Left kidney (tissue), 2 donors: ENCODE data around the gene MPI. TPM values are rescaled to one million over a fixed set of nuclear protein-coding genes. Genes with fewer than 3 reads are reported as not detected.
A peak's percentile ranks its signal among the peaks of the same experiment; 100 is the strongest.
"Not testable (repeated sequence)": the region's sequence is repeated elsewhere in the genome, so short reads cannot be mapped to it uniquely, and the experiment has no call there.

Experiments
- DNase-seq: peaks from one replicate; pipeline ENCODE4 v3.0.0-alpha.2; 2013
- polyA plus RNA-seq: library from polyadenylated mRNA; unstranded; fragments of 120-200 nt; gene quantifications from one replicate; pipeline ENCODE4 v1.2.1, GENCODE V29; 2013; ENCODE audit not compliant: insufficient read length

MPI gene
- polyA plus RNA-seq, 1 donor, result 65.7 TPM

DNA sequence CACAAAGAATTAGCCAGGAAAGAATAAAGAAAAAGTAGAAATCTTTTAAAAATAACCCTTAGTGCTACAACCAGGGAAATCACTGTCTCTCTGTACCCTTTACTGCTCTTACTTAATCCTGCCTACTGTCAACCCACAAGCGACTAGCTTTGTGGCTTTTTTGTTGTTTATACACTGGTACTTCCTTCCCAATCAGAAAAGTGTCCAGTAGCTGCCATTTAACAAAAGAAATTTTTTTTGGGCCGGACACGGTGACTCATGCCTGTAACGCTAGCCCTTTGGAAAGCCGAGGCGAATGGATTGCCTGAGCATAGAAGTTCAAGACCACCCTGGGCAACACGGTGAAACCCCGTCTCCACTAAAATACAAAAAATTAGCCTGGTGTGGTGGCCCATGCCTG lies 30.6 kb downstream of the MPI start:
- DNase-seq, result no peak

DNA sequence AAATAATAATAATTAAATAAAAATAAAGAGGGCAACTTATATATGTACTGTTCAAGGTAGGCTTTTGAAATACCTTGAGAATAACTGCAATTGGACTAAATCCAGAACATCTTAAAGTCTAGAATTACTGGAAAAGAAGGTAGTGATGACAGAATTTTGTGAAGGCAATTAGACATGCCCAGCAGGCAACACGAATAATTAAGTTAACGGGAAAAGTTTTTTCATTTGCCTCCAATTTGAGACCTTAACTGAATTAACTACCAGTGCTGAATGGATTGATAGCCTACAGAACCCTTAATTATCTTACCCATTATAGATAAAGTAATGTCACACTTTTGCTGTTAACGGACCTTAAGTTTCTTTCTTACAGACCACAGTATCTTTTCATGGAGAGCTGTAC lies 34.7 kb downstream of the MPI start:
- DNase-seq, result no peak

DNA sequence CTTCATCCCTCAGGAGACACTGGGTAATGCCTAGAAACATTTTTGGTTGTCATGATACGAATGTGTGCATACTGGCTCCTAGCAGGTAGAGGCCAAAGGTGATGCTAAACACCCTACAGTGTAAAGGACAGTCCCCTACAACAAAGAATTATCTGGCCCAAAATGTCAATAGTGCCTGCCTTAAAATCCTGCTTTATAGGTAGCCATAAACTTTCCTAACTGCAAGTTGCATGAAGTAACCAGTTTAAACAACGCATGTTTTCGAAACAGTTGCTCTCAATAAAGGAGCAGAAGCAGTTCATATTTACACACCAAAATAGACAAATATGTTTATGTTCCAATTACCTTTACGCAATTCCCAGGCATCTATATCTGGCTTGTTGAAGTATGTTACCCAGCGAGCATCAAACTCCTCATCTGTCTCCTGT lies 38.9 kb downstream of the MPI start:
- DNase-seq, result no peak

DNA sequence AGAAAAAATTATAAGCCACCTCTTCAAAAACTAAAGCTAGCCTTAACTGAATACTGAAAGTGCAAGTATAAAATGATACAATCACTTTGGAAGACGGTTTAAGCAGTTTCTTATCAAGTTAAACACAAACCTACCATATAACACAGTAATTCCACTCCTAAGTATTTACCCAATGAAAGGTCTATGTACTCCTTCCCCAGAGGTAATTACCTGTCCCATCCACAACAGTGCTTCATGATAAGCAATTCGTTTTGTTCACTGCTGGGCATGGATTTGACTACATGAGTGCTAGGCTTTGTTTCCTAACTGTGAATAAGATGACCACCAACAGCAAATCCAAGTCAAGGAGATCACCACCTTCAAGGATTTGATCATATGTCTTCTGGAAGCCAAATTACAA lies 43.7 kb downstream of the MPI start:
- DNase-seq, result no peak

DNA sequence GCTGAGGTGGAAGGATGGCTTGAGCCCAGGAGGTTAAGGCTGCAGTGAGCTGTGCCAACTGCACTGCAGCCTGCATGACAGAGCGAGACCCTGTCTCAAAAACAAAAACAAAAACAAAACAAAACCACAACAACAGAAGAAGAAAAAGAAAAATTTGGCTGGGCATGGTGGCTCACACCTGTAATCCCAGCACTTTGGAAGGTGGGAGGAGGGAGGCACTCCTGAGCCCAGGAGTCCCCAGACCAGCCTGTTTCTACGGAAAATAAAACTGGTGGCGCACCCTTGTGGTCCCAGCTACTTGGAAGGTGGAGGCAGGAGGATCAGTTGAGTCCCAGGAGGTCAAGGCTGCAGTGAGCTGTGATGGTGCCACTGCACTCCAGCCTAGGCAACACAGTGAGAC lies 45.4 kb downstream of the MPI start:
- DNase-seq, result not testable (repeated sequence)

DNA sequence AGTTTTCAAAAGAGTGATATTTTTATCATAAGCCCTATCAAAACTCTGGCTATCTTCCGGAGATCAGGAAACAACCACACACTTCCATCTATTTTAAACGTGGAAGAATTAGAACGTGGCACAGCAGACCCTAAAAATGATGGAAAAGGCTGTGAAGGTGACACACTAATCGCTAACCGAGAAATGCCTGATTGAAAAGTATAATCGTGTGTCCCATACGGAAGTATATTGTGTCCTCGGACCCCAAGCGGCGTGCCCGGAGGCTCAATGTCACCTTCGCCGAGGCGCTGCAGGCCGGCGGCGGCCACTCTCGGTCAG lies 47.4 kb downstream of the MPI start:
- DNase-seq, result no peak

DNA sequence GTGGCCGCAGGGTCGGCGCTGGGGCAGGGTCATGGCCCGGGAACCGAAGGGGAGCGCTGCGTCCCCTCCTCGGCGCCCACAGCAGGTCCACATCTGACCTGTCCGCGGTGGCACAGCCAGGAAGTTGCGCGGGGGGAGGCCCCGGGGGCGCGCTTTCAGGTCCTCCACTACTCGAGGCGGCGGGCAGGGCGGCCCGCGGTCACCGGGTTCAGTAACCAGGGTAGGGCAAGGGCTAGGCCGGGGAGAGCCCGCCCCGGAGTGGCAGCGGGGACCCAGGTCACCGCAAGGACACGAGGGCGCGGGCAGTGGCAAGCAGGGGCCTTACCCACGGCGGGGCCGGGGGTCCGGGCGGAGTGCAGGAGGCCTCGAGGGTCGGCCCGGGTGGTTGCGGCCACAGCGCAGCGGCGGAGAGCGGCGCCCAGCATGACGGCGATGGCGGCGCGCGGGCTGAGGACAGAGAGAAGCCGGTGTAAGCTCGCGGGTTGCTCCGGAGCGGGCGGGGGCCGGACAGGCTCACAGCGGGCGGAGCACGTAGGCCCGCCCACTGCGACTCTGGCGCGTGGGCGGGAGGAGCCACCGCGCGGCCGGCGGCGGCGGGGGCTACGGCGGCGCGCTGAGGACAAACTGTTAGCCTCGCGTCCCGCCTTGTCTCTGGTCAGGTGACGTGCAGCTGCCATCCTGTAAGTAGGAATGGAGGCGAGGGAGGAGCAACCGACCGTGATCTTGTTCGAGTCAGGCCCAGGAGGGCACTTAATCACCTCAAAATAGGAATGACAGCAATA lies 47.9 kb downstream of the MPI start, which contains the start of gene COX5A:
COX5A (minus strand) TSS at position 484 of the 782 bp plus-strand sequence; CDS start at position 425, 59 bp downstream.
- DNase-seq, result peak; percentile 96

DNA sequence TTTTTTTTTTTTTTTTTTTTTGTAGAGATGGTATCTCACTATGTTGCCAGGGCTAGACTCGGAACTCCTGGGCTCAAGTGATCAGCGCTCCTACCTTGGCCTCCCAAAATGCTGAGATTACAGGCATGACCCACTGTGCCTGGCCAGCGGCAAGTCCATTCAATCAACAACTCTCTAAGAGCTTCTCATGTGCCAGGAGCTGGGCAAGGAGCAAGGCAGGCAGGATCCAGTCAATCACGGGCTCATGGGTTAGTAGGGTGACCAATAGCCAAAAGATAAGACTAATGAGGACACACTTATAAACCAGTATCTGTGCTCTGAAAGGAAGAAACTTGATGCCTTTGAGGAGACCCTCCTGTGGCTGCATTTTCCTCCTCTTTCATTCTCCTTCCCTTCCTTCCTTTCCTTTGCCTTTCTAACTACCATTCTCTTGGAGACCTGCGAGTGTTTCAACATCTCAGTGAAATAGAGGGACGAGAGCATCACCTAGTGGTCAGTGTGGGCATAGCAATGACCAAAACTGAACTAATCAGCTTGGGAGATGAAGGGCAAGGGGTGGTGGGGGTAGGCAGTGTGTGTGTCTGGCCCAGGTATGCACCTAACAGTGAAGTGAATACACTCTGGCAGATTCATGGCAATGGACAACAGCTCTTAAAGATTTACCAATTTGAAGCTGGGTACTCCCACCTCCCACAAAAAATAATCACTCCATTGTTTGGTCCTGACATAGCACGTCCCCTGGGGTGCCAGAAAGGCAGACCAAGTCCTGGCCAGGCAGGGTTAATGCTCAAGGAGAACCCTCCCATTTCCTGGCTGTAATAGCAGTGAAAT lies 60.5 kb downstream of the MPI start:
- peak; percentile 82 for DNase-seq

DNA sequence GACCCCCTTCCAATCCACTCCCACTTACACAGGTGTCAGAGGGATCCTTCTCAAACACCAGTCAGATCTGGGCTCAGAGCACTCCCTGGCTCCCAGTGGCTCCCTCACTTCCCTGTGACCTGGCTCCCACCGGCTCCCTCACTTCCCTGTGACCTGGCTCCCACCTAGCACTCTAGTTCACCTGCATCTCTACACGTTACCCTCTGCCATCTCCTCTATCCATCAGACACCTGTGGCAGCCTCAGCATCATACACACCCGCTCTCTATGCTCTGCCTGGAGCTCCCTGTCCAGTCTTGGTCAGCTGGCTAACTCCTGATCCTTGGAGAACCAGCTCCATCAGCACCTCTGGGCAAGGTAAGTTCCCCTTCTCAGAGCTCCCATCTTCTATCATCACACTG lies 61.2 kb downstream of the MPI start:
- no peak for DNase-seq

Other genes with a start within 250 kb of the MPI start
- 45.3 TPM for gene EDC3, start 194.0 kb upstream of the MPI start, polyA plus RNA-seq
- not detected for gene CYP1A1, start 164.5 kb upstream of the MPI start, polyA plus RNA-seq
- 0.18 TPM for gene CYP1A2, start 141.2 kb upstream of the MPI start, polyA plus RNA-seq
- gene CSK, start 108.0 kb upstream of the MPI start, polyA plus RNA-seq, result 46.2 TPM
- not detected for gene LMAN1L, start 77.2 kb upstream of the MPI start, polyA plus RNA-seq
- not detected for gene CPLX3, start 63.4 kb upstream of the MPI start, polyA plus RNA-seq
- gene ULK3, start 46.9 kb upstream of the MPI start, polyA plus RNA-seq, result 32.5 TPM
- gene SCAMP2, start 16.7 kb upstream of the MPI start, polyA plus RNA-seq, result 64.7 TPM
- gene FAM219B, start 16.8 kb downstream of the MPI start, polyA plus RNA-seq, result 60.9 TPM
- 192 TPM for gene COX5A, start 48.0 kb downstream of the MPI start, polyA plus RNA-seq
- 3.1 TPM for gene RPP25, start 66.7 kb downstream of the MPI start, polyA plus RNA-seq
- 47.9 TPM for gene SCAMP5, start 105.5 kb downstream of the MPI start, polyA plus RNA-seq
- 13.3 TPM for gene PPCDC, start 133.5 kb downstream of the MPI start, polyA plus RNA-seq